Astrocyte (in vitro differentiated cells and primary cell): ENCODE results near the gene GGTA1. TPM values are rescaled to one million over a fixed set of nuclear protein-coding genes. Genes with fewer than 3 reads are reported as not detected.
A peak's percentile ranks its signal among the peaks of the same experiment; 100 is the strongest.

Source experiments
- DNase-seq: peaks from one replicate; pipeline ENCODE4 v3.0.0-alpha.2; 2010; ENCODE audit warnings: low read depth
- FAIRE-seq: peaks from 2 replicates; lab custom pipeline; 2011; peaks lifted over from hg19 to GRCh38; lab: Jason Lieb, UNC
- H2AFZ ChIP-seq: 2 replicates; pipeline ENCODE4 v1.6.0; 2012; ENCODE audit warnings: low read depth, low read length, inconsistent platforms
- H3K27ac ChIP-seq: 2 replicates; pipeline ENCODE4 v1.5.1; 2011; ENCODE audit warnings: low read depth, low read length, inconsistent platforms
- H3K27me3 ChIP-seq: 2 replicates; pipeline ENCODE4 v1.6.0; 2011; ENCODE audit warnings: low read length, inconsistent platforms; ENCODE audit not compliant: insufficient read depth
- H3K36me3 ChIP-seq: 2 replicates; pipeline ENCODE4 v1.5.1; 2011; ENCODE audit warnings: low read length, inconsistent platforms; ENCODE audit not compliant: insufficient read depth
- H3K4me1 ChIP-seq: 2 replicates; pipeline ENCODE4 v1.5.1; 2011; ENCODE audit warnings: low read length, inconsistent platforms; ENCODE audit not compliant: insufficient read depth
- H3K4me2 ChIP-seq: 2 replicates; pipeline ENCODE4 v1.6.0; 2012; ENCODE audit warnings: low read length, inconsistent platforms
- H3K4me3 ChIP-seq: 2 replicates; pipeline ENCODE4 v1.5.1; 2011; ENCODE audit warnings: low read depth, mild to moderate bottlenecking, low read length, inconsistent platforms; ENCODE audit not compliant: insufficient read depth
- H3K79me2 ChIP-seq: 2 replicates; pipeline ENCODE4 v1.6.0; 2012; ENCODE audit warnings: mild to moderate bottlenecking, low read length, inconsistent platforms; ENCODE audit not compliant: insufficient read depth
- H3K9ac ChIP-seq: 2 replicates; pipeline ENCODE4 v1.6.0; 2012; ENCODE audit warnings: mild to moderate bottlenecking, low read length, inconsistent platforms
- H3K9me3 ChIP-seq: 2 replicates; pipeline ENCODE4 v1.5.1; 2012; ENCODE audit warnings: low read depth, mild to moderate bottlenecking, low read length, inconsistent platforms; ENCODE audit not compliant: insufficient read depth
- H4K20me1 ChIP-seq: 2 replicates; pipeline ENCODE4 v1.6.0; 2012; ENCODE audit warnings: low read length, inconsistent platforms; ENCODE audit not compliant: insufficient read depth
- H3K27ac Mint-ChIP-seq: one replicate; pipeline ENCODE4 v1.8.0; 2021; ENCODE audit warnings: mild to moderate bottlenecking, mixed read lengths; ENCODE audit not compliant: unreplicated experiment
- H3K27me3 Mint-ChIP-seq: one replicate; pipeline ENCODE4 v1.8.0; 2021; ENCODE audit warnings: low read depth, mixed read lengths; ENCODE audit not compliant: unreplicated experiment
- H3K36me3 Mint-ChIP-seq: one replicate; pipeline ENCODE4 v1.8.0; 2021; ENCODE audit warnings: low read depth, mixed read lengths; ENCODE audit not compliant: unreplicated experiment
- H3K4me1 Mint-ChIP-seq: one replicate; pipeline ENCODE4 v1.8.0; 2021; ENCODE audit warnings: low read depth, mixed read lengths; ENCODE audit not compliant: unreplicated experiment
- H3K4me3 Mint-ChIP-seq: one replicate; pipeline ENCODE4 v1.8.0; 2021; ENCODE audit warnings: mild to moderate bottlenecking, moderate library complexity, mixed read lengths; ENCODE audit not compliant: unreplicated experiment
- H3K9me3 Mint-ChIP-seq: one replicate; pipeline ENCODE4 v1.8.0; 2021; ENCODE audit warnings: mild to moderate bottlenecking, mixed read lengths; ENCODE audit not compliant: unreplicated experiment
- CTCF ChIP-seq: IDR thresholded peaks from 2 replicates; pipeline ENCODE4 v1.5.1; 2011; ENCODE audit warnings: low read depth, mild to moderate bottlenecking, inconsistent platforms, low read length, moderate library complexity; ENCODE audit not compliant: insufficient read depth
- EZH2 ChIP-seq: IDR thresholded peaks from 2 replicates; pipeline ENCODE4 v1.6.1; 2012; ENCODE audit warnings: mild to moderate bottlenecking, low read length, inconsistent platforms; ENCODE audit not compliant: insufficient read depth
- total RNA-seq: library from RNA; stranded (reverse); gene quantifications from 2 replicates; pipeline ENCODE4 v1.2.1, GENCODE V29; 2021

GGTA1 gene
- total RNA-seq, 1 donor from 2014 or later: 0.18 TPM

GRCh38 chr9:121505903-121506735, 6.5 kb upstream of the GGTA1 start:
- Histone ChIP-seq H3K4me2 (no peak overlapping the region), H2AFZ (no peak overlapping the region), H3K79me2 (no peaks in the 10 kb centered on the region), H3K27me3 (peaks cover 23% of the 10 kb centered on the region), H3K4me3 (no peak overlapping the region), H4K20me1 (no peaks in the 10 kb centered on the region), H3K27ac (no peak overlapping the region), H3K36me3 (no peaks in the 10 kb centered on the region), H3K9me3 (no peaks in the 10 kb centered on the region), H3K9ac (no peak overlapping the region), H3K4me1 (no peaks in the 10 kb centered on the region)
- Mint-ChIP-seq H3K27ac (no peak overlapping the region), H3K9me3 (no peaks in the 10 kb centered on the region), H3K4me1 (peaks cover 2% of the 10 kb centered on the region), H3K27me3 (peaks cover 46% of the 10 kb centered on the region), H3K36me3 (no peaks in the 10 kb centered on the region), H3K4me3 (no peak overlapping the region)
- no peak for TF ChIP-seq EZH2
- no peak for TF ChIP-seq CTCF
- no peak for FAIRE-seq
- DNase-seq: no peak

DNA sequence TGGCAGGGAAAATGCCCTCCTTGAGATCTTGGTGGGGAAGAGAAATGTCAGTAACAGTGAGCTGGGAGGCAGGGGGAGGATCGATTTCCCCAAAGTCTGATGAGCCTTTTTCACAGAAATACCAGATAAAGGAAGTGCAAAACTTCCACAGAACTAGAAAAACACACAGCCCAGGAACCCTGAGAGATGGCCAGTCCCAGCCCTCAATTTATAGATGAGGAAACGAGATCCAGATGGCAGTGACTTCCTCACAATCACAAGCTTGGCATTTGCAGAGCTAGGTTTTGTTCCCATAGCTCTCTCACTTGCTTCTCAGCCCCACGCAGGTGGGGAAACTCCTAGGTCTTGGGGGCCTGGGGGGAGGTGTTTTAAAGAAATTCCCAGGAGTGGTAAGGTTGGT, 3.8 kb upstream of the GGTA1 start:
- Mint-ChIP-seq H3K27me3 (peaks cover 64% of the 10 kb centered on the region), H3K9me3 (no peaks in the 10 kb centered on the region), H3K27ac (no peak overlapping the region), H3K4me1 (peaks cover 6% of the 10 kb centered on the region), H3K4me3 (no peak overlapping the region), H3K36me3 (no peaks in the 10 kb centered on the region)
- DNase-seq (no peak), FAIRE-seq (no peak)
- H3K27ac ChIP-seq: no peak overlapping the region
- no peaks in the 10 kb centered on the region for H3K36me3 ChIP-seq
- TF ChIP-seq CTCF (no peak), EZH2 (no peak)
- no peaks in the 10 kb centered on the region for H3K79me2 ChIP-seq
- H3K27me3 ChIP-seq: peaks cover 38% of the 10 kb centered on the region
- H2AFZ ChIP-seq: no peak overlapping the region
- no peak overlapping the region for H3K9ac ChIP-seq
- H3K4me2 ChIP-seq: no peak overlapping the region
- peaks cover 2% of the 10 kb centered on the region for H4K20me1 ChIP-seq
- no peaks in the 10 kb centered on the region for H3K9me3 ChIP-seq
- peaks cover 16% of the 10 kb centered on the region for H3K4me1 ChIP-seq
- no peak overlapping the region for H3K4me3 ChIP-seq

DNA sequence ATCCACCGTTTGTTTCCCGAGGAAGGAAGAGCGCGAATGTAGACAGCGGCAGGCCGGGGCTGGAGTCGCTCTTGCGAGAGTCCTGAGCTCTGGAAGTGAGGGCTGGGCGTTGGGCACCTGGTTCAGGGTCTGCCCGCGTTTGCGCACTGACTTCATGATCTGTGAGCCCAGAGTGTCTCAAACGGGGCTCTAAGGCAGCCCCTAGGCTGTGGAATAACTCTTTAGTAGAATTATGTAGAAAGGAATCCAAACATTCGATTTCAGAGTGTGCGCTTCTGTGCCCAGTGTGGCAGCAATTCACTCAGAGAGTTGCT, 478 bp upstream of the GGTA1 start:
- TF ChIP-seq EZH2: no peak
- no peak for TF ChIP-seq CTCF
- no peaks in the 10 kb centered on the region for H3K36me3 Mint-ChIP-seq
- no peak overlapping the region for H3K27ac ChIP-seq
- H3K27me3 Mint-ChIP-seq: peaks cover 66% of the 10 kb centered on the region
- peaks cover 11% of the 10 kb centered on the region for H3K9me3 Mint-ChIP-seq
- H4K20me1 ChIP-seq: peaks cover 5% of the 10 kb centered on the region
- H3K79me2 ChIP-seq: no peaks in the 10 kb centered on the region
- H3K4me3 Mint-ChIP-seq: peak overlapping the region; percentile 85
- H3K9ac ChIP-seq: peak overlapping the region; percentile 27
- DNase-seq: no peak
- H3K36me3 ChIP-seq: no peaks in the 10 kb centered on the region
- H3K9me3 ChIP-seq: peaks cover 2% of the 10 kb centered on the region
- peaks cover 17% of the 10 kb centered on the region for H3K4me1 ChIP-seq
- peak overlapping the region; percentile 57 for H3K4me3 ChIP-seq
- peak overlapping the region; percentile 77 for H2AFZ ChIP-seq
- H3K4me2 ChIP-seq: peak overlapping the region; percentile 97
- H3K4me1 Mint-ChIP-seq: peaks cover 9% of the 10 kb centered on the region
- no peak for FAIRE-seq
- H3K27ac Mint-ChIP-seq: no peak overlapping the region
- H3K27me3 ChIP-seq: peaks cover 41% of the 10 kb centered on the region
